ENCODE measurements around the gene PLA2G2F.

- TF ChIP-seq, protein P1, sequence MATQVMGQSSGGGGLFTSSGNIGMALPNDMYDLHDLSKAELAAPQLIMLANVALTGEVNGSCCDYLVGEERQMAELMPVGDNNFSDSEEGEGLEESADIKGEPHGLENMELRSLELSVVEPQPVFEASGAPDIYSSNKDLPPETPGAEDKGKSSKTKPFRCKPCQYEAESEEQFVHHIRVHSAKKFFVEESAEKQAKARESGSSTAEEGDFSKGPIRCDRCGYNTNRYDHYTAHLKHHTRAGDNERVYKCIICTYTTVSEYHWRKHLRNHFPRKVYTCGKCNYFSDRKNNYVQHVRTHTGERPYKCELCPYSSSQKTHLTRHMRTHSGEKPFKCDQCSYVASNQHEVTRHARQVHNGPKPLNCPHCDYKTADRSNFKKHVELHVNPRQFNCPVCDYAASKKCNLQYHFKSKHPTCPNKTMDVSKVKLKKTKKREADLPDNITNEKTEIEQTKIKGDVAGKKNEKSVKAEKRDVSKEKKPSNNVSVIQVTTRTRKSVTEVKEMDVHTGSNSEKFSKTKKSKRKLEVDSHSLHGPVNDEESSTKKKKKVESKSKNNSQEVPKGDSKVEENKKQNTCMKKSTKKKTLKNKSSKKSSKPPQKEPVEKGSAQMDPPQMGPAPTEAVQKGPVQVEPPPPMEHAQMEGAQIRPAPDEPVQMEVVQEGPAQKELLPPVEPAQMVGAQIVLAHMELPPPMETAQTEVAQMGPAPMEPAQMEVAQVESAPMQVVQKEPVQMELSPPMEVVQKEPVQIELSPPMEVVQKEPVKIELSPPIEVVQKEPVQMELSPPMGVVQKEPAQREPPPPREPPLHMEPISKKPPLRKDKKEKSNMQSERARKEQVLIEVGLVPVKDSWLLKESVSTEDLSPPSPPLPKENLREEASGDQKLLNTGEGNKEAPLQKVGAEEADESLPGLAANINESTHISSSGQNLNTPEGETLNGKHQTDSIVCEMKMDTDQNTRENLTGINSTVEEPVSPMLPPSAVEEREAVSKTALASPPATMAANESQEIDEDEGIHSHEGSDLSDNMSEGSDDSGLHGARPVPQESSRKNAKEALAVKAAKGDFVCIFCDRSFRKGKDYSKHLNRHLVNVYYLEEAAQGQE (IDR thresholded peaks at IDR 0.05; ENCODE audit: unreplicated experiment) = no peak
- TF ChIP-seq, protein P2, sequence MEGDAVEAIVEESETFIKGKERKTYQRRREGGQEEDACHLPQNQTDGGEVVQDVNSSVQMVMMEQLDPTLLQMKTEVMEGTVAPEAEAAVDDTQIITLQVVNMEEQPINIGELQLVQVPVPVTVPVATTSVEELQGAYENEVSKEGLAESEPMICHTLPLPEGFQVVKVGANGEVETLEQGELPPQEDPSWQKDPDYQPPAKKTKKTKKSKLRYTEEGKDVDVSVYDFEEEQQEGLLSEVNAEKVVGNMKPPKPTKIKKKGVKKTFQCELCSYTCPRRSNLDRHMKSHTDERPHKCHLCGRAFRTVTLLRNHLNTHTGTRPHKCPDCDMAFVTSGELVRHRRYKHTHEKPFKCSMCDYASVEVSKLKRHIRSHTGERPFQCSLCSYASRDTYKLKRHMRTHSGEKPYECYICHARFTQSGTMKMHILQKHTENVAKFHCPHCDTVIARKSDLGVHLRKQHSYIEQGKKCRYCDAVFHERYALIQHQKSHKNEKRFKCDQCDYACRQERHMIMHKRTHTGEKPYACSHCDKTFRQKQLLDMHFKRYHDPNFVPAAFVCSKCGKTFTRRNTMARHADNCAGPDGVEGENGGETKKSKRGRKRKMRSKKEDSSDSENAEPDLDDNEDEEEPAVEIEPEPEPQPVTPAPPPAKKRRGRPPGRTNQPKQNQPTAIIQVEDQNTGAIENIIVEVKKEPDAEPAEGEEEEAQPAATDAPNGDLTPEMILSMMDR (conservative IDR thresholded peaks at IDR 0.05; ENCODE audit: low read depth in 2 of 2) = no peak
- TF ChIP-seq ZNF331 (CRISPR knock-in tag; IDR thresholded peaks at IDR 0.05; ENCODE audit: low read depth) (no peak), EZH2 (IDR thresholded peaks at IDR 0.05; ENCODE audit: low read depth, unreplicated experiment) (no peak), STAT1 (IDR thresholded peaks at IDR 0.05; ENCODE audit: unreplicated experiment) (no peak), POLR2AphosphoS5 (IDR thresholded peaks at IDR 0.05; ENCODE audit: low read depth) (no peak), JUNB (IDR thresholded peaks at IDR 0.05; ENCODE audit: unreplicated experiment) (no peak)
Observed at GRCh38 chr1:20198918-20199317, 59.8 kb downstream of the PLA2G2F start.
